GM19438 (cell line): ENCODE data around the gene IQCK.

ENCODE experiments used
- ATAC-seq: cut with Tn5 transposase; IDR thresholded peaks from one replicate; pipeline ENCODE4 v1.9.1; 2021; ENCODE audit warnings: low read depth; ENCODE audit not compliant: unreplicated experiment

The IQCK gene

GRCh38 chr16:19853742-19854542 lies 135.9 kb downstream of the IQCK start:
- ATAC-seq, result no peak

- no peak for ATAC-seq
Observed at GRCh38 chr16:19854543-19854876, 136.4 kb downstream of the IQCK start.

DNA sequence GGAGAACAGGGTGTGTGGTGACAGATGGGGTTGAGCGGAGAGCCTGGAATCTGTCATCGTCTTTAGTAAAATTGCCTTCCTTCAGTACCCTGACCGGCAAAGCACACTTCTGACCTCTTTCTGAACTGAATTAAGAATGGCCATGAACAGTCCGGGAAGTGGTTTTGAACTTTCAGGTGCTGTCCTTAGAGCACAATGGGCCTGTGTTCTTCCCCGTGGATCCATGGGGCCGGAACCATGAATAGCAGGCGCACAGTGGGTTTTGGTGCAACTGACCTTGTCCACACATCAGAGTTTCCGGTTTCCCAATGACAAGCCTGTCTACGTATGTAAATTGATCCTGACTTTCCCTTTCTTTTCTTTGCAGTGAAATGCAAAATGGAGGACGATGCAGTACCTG lies 138.0 kb downstream of the IQCK start:
- ATAC-seq, result no peak

- ATAC-seq, result no peak
Observed at GRCh38 chr16:19857593-19858339, 139.7 kb downstream of the IQCK start.

- no peak for ATAC-seq
Observed at GRCh38 chr16:19858340-19859018, 140.4 kb downstream of the IQCK start.

DNA sequence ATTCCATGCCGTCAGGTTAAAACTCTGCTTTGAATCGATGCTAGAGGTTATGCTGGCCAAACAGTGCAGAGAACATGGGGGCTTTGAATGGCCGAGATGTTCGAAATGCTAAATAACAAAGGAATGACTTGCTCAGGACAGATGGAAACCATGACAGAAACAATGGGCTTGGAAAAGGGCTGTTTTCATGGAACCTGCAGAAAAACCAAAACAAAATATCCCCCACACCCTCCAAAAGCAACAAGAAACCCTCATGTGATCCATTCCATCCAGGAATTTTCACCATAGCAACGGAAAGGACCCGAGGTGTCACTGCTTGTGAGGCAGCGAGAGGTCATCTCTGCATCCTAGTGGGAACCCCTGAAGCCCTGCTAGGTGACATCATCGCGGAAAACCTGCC lies 141.1 kb downstream of the IQCK start:
- ATAC-seq, result no peak

DNA sequence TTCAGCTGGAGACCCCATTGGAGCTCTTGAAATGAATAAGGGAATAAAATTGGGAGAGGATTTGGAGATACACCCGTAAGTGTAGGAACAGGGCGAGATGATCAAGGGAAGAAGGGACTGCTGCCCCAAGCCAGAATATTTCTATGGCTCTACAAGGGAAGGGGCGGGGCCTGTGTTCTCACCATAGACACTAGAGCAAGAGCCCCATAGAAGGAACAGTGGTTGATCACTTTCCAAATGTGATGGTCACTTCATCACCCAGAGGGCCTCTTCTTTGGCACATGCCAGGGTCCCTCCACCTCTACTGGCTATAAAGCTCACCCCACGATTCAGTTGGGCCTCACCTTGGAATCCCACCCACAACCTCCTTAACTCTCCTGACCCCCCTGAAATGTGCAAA lies 141.5 kb downstream of the IQCK start:
- no peak for ATAC-seq

- no peak for ATAC-seq
Observed at GRCh38 chr16:19860166-19861041, 142.3 kb downstream of the IQCK start.

DNA sequence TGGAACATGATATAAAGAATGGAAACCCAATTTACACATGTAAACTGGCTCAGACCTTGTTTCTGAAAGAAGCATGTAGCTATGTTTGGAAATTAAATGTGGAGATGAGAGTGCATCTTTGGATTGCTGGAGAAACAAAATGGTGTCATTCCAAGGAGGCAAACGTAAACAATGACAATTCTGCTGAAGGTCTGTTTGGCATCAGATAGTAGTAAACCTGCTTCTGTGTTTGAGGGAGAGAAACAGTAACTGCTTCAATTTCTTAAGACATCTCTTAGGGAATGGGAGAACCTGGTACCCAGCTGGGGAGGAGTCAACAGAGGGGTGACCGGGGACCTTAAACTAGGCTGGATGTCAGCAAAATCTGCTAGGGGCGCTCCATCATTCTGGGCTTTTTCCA lies 143.1 kb downstream of the IQCK start:
- no peak for ATAC-seq

- no peak for ATAC-seq
Observed at GRCh38 chr16:19861811-19862327, 143.8 kb downstream of the IQCK start.

DNA sequence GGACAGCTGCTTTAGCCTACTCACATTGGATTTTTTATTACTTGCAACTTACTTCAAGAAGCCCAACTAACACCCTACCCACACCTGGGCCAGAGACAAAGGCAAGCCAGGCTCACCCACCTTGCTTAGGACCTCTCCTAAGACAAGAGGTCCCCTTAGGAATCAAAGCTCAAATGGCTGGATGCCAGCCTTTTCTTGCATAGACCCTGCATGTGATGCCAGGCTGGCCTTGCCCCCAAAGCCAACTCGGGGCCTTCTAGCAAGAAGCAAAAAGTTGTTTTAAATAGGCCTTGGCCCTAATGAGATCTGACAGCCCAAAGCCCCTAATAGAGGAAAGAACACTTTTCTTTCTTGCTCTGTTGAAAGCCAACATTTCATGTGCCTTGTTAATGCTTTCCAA lies 145.9 kb downstream of the IQCK start:
- ATAC-seq, result no peak

DNA sequence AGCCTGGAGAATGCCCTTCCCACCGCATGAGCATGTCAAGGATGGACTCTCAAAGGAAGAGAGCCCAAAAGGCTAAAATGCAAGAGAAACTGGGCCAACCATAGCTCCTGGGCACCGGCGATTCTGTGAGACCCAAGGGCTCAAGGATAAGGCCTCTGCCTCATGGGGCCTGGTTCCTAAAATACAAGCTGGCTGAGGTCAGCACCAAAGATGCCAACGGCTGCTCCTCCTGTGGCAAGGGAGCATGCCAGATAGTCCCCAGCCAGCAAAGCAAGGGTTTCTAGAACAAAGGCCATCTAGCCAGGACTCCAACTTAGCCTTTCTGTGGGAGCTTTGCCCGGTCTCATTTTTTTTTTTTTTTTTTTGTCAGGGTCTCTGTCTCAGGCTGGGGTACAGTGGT lies 146.5 kb downstream of the IQCK start:
- no peak for ATAC-seq

DNA sequence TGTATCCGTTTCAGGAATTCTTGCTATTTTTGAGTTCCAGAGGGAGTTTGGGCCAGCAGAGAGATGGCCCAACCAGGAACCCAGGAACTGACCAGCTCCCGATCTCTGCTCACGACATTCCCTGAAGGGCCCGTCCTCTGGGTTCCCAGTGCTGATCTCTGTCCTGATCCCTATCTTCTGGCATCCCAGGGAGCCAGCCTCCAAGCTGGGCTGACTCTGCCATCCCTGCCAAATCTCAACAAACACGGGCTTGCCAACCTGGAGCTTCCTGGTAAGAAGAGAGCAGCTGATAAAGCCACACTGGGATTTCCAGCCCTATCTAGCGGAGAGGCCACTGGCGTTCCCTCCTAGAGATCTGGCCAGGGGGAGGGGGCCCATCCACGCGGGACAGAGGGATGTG lies 150.3 kb downstream of the IQCK start:
- ATAC-seq, result no peak

DNA sequence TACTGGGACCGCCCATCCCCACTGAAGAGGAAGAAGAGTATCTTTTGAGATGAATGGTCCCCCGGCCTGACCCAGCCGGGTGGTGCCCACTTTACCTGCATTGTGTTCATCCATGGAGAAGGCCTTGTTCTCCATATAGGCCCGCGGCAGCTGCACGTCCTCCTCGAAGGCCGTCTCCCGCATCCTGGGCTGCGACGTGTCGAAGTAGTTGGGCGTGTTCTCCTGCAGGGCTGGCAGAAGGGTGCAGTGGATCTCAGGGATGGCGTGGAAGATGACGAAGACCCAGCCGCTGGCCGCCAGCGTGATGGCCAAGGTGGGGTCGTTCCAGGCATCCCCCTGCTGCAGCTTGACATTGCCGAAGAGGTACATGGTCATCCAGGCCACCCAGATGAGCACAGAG lies 153.7 kb downstream of the IQCK start:
- ATAC-seq, result no peak

DNA sequence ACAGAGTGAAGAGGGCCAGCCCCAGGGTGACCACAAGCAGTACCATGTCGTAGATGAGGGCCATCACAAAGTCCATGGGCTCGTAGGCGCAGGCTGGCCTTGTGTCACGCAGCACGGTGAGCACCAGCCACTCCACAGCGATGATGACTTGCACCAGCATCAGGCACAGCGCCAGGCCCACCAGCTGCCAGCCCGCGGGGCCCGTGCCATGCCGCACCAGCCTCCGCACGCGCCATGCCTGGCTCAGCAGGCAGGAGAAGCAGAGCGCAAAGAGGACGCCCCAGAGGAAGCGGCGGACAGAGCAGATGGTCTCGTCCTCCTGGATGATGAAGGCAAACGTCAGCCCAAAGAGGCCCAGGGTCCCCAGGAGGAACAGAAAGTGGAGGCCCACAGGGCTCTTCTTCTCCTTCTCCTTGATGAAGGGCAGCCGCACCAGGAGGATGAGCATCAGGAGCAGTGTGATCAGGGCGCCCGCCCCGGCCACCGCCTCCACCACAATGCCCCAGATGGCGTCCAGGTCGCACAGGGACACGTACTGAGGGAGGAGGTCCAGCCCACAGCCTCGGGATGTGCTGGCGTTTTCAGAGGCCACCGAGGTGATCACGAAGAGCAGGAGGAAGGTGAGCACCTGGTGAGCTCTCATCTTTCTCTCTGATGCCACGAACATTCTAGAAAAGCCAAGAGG lies 154.2 kb downstream of the IQCK start:
- ATAC-seq, result no peak

GRCh38 chr16:19872935-19873334 lies 154.9 kb downstream of the IQCK start:
- no peak for ATAC-seq

DNA sequence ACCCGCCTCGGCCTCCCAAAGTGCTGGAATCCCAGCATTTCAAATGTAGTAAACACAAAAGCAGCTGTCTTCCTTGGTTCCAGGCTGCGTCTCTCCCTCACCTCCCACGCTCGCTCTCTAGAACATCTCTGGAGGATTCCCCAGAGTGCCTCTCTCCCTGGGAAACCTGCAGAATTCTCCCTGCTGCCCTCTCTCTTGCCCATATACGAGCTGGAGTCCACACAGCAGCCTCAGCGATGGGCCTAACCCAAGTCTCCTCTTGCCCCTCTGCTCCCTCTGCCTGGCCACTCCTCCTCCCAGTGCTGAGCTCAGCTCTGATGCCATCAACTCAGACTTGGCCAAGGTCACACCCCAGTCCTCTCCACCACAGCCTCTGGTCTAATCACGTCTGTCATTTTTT lies 156.0 kb downstream of the IQCK start:
- no peak for ATAC-seq

DNA sequence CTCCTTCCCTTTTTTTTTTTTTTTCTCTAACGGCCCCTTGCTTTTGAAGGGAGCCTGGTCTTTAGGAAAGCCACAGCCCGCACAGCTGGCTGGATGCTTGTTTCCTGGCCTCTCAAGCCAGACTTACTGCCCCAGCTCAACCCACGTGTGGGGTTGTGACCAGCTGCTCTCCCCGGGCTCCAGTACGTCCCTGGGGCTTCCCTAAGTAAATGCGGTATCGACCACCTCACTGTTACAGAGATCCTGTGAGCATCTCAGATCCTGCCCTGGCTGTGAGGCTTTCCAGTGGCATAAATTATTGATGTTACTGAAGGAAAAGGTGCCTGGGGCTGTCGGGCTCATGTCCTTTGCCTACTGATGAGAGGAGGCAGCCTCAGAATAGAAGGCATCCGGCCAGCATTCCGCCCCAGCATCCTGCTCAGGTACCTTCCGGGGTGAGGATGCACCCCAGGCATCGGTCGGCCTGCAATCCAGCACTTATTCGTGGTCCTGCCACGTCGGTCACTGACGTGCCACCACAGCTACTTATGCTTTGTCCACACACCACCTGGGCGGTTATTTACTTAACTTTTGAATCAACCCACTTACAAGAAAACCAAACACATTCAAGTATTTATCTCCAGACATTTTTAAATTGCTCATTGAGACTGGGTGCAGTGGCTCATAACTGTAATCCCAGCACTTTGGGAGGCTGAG lies 156.9 kb downstream of the IQCK start:
- no peak for ATAC-seq

DNA sequence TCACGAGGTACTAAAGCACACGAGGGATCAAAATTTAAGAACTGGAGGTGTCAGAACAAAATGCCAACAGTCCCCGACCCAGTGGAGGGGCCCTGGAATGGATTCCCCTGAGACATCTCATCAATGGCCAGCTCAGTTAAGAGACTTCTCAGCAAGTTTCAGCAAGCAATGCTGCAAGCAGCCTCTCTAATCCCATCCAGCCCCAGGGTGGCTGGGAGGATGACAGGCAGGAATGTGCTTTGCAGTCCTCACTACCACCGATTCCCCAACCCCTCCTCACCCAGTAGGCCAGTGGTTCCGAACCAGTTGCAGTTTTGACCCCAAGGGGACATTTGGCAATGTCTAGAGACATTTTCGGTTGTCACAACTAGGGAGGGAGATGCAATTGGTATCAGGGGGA lies 157.8 kb downstream of the IQCK start:
- ATAC-seq, result no peak
